Vagina (tissue), 2 donors: ENCODE results near the gene CDH4. TPM values are rescaled to one million over a fixed set of nuclear protein-coding genes. Genes with fewer than 3 reads are reported as not detected.

Experiments
- DNase-seq, 2 donors: peaks; one replicate each; pipeline ENCODE4 v3.0.0-alpha.2; 2017; ENCODE audit errors: extremely low spot score in 2 of 2
- H3K27ac ChIP-seq: fragments of 200-600 bp; sonication (generic); one replicate; pipeline ENCODE4 v1.5.1; 2019
- H3K27me3 ChIP-seq: fragments of 200-600 bp; sonication (generic); one replicate; pipeline ENCODE4 v1.5.1; 2019
- H3K36me3 ChIP-seq, 2 donors: fragments of 200-600 bp; sonication (generic); one replicate each; pipeline ENCODE4 v1.5.1; 2017 to 2019
- H3K4me1 ChIP-seq: fragments of 200-600 bp; sonication (generic); one replicate; pipeline ENCODE4 v1.5.1; 2019
- H3K4me3 ChIP-seq, 2 donors: fragments of 200-600 bp; sonication (generic); 1 replicate in 1 of 2; 2 replicates in 1 of 2; pipeline ENCODE4 v1.5.1; 2016 to 2019
- H3K9me3 ChIP-seq: fragments of 200-600 bp; sonication (generic); one replicate; pipeline ENCODE4 v1.5.1; 2019
- POLR2A ChIP-seq, 2 donors: fragments of 450-650 bp; IDR thresholded peaks; one replicate each; pipeline ENCODE4 v1.6.1; 2017; ENCODE audit warnings: antibody characterized with exemption in 2 of 2, mild to moderate bottlenecking in 2 of 2, moderate library complexity in 2 of 2
- POLR2AphosphoS5 ChIP-seq, 2 donors: sonication (generic); formaldehyde crosslinking; IDR thresholded peaks; one replicate each; pipeline ENCODE4 v1.9.0; 2017; ENCODE audit warnings: antibody characterized with exemption in 2 of 2, mild to moderate bottlenecking in 2 of 2, low read depth in 1 of 2; ENCODE audit not compliant: insufficient read depth in 1 of 2
- intact Hi-C: fragments of 100-400 bp; cut with DNase I; formaldehyde crosslinking; loops from one replicate; pipeline ENCODE4 v1.15.1; 2023
- total RNA-seq: library from RNA; depleted of rRNA; stranded (reverse); fragments of >200 nt; gene quantifications from one replicate; pipeline ENCODE4 v1.2.3, GENCODE V29; 2016
- TF ChIP-seq, protein P1 (sequence below), 3 experiments: fragments of 450-650 bp in 2 of 3; fragments of 200-600 bp in 1 of 3; sonication (generic) in 1 of 3; IDR thresholded peaks; one replicate each; pipeline ENCODE4 v1.5.1; 2017 to 2019; ENCODE audit warnings: antibody characterized with exemption in 3 of 3, mild to moderate bottlenecking in 2 of 3, moderate library complexity in 2 of 3

CDH4 gene
- total RNA-seq, 1 donor from 2014 or later, result 0.25 TPM

DNA sequence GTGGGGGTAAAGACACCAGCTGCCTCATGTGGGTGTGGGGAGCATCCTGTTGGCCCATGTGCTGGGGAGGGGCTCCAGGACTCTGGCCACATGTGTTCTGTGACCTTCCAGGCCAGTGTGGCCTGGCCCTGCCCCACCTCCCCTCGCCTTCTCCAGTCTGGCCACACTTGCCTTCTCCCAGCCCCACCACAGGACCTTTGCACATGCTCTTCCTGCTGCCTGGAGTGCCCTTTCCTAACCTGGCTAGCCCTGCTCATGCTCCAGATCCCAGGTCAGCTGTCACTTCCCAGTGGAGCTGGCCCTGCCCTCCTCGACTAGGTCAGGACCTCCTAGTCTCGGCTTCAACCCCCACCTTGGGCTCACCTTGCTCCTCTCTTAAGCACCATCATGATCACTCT lies 183.8 kb downstream of the CDH4 start:
- Histone ChIP-seq H3K4me3 (no peak overlapping the region), H3K27me3 (no peaks in the 10 kb centered on the region), H3K4me1 (peaks cover 11% of the 10 kb centered on the region), H3K9me3 (no peaks in the 10 kb centered on the region), H3K27ac (no peak overlapping the region), H3K36me3 (no peaks in the 10 kb centered on the region)
- intact Hi-C loops, result no loop called here
- DNase-seq, result no peak
- TF ChIP-seq POLR2A (IDR thresholded peaks at IDR 0.05), result no peak
- TF ChIP-seq POLR2AphosphoS5 (IDR thresholded peaks at IDR 0.05; ENCODE audit: insufficient read depth in 1 of 2, low read depth in 1 of 2), result no peak
- TF ChIP-seq, protein P1, sequence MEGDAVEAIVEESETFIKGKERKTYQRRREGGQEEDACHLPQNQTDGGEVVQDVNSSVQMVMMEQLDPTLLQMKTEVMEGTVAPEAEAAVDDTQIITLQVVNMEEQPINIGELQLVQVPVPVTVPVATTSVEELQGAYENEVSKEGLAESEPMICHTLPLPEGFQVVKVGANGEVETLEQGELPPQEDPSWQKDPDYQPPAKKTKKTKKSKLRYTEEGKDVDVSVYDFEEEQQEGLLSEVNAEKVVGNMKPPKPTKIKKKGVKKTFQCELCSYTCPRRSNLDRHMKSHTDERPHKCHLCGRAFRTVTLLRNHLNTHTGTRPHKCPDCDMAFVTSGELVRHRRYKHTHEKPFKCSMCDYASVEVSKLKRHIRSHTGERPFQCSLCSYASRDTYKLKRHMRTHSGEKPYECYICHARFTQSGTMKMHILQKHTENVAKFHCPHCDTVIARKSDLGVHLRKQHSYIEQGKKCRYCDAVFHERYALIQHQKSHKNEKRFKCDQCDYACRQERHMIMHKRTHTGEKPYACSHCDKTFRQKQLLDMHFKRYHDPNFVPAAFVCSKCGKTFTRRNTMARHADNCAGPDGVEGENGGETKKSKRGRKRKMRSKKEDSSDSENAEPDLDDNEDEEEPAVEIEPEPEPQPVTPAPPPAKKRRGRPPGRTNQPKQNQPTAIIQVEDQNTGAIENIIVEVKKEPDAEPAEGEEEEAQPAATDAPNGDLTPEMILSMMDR (IDR thresholded peaks at IDR 0.05), result no peak

DNA sequence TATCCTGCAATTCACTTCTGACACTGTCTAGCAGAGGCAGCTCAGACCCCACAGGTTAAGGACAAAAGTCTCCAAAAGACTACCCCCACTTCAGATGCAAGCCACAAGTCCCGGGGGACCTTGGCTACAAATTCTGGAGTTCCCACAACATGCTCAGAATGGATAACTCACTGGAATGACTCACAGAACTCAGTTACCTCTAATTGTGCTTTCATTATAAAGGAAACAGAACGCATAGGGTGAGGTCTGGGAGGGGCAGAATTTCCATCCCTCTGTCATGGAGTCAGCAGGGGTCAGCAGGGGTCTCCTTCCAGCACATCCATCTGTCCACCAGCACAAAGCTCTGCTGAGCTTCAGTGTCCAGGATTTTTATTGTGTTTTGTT lies 184.2 kb downstream of the CDH4 start:
- TF ChIP-seq, protein P1 (IDR thresholded peaks at IDR 0.05), result no peak
- no peak for TF ChIP-seq POLR2A (IDR thresholded peaks at IDR 0.05)
- intact Hi-C loops, result no loop called here
- peaks cover 11% of the 10 kb centered on the region for H3K4me1 ChIP-seq

GRCh38 chr20:61436667-61437279 lies 184.7 kb downstream of the CDH4 start:
- Histone ChIP-seq H3K4me1 (peaks cover 11% of the 10 kb centered on the region), H3K36me3 (no peaks in the 10 kb centered on the region), H3K4me3 (no peak overlapping the region), H3K9me3 (no peaks in the 10 kb centered on the region), H3K27me3 (no peaks in the 10 kb centered on the region), H3K27ac (no peak overlapping the region)
- no peak for DNase-seq
- TF ChIP-seq, protein P1 (IDR thresholded peaks at IDR 0.05), result no peak
- peak in 1 of 2 donors; percentile 5 for TF ChIP-seq POLR2AphosphoS5 (IDR thresholded peaks at IDR 0.05; ENCODE audit: insufficient read depth in 1 of 2, low read depth in 1 of 2)
- intact Hi-C loops, result no loop called here

More for the DNA sequence above, 184.2 kb downstream of the CDH4 start:
- Histone ChIP-seq H3K27me3 (no peaks in the 10 kb centered on the region), H3K4me3 (no peak overlapping the region), H3K27ac (no peak overlapping the region), H3K36me3 (no peaks in the 10 kb centered on the region), H3K9me3 (no peaks in the 10 kb centered on the region)
- no peak for DNase-seq

DNA sequence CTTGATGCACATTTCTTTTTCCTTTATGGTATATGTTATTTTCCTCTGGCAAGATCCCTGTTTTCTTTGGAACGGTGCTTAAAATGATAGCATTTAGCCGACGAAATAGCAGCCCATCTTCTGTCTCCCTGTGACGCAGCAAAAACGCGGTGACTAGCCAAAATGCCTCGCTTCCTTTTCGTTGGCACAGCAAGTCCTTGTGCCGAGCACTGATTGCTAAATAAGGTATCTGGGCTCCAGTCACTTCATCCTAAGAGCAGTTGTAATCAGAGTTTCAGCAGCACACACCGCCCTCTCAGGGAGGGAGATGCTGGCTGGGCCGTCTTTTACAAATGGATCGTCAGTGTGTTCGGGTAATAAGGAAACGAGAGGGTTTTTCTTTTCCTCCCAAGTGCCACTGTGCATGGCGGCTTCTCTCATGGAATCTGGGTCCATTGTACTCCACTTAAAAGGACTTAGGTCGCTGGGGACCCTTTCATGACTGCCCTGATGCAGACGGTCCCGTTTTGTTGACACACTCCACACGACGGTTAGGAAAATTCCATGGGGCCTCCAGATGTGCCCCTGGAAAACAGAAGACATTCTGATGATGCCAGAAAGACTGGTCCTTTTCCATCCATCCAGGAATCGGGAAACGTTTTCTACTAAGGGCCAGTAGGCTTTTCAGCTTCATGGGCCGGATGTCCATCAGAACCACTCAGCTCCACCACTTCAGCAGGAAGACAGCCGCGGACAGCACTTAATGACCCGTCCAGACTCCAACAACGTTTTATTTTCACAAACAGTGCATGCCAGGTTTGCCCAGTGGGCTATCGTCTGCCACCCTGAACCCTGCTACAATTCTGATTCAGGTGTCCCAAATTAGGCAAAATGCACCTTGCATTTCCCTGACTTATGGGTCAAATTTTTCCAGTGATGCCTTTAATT lies 185.5 kb downstream of the CDH4 start:
- Histone ChIP-seq H3K36me3 (no peaks in the 10 kb centered on the region), H3K9me3 (no peaks in the 10 kb centered on the region), H3K4me1 (peaks cover 11% of the 10 kb centered on the region), H3K27ac (no peak overlapping the region), H3K4me3 (no peak overlapping the region), H3K27me3 (no peaks in the 10 kb centered on the region)
- intact Hi-C loops, result no loop called here
- TF ChIP-seq, protein P1 (IDR thresholded peaks at IDR 0.05), result no peak
- TF ChIP-seq POLR2AphosphoS5 (IDR thresholded peaks at IDR 0.05; ENCODE audit: insufficient read depth in 1 of 2, low read depth in 1 of 2), result no peak
- DNase-seq, result no peak

DNA sequence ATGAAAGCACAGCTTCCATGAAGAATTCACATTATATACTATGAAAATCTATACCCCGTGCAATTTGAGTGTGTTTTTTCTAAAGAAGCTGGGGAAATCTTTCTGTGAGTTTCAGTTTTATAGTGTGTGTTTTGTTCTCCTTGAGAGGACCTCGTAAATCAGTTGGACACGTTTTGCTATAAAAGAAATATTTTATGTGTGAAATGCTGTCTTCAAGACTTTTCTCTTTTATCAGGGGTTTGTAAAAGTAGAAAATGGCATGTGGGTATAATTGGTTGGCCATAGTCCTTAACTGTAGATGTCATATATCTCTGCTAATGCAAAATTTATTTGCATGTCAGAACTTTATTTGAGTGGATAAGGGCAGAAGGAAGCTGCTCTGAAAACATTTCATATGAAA lies 186.2 kb downstream of the CDH4 start:
- intact Hi-C loops, result no loop called here
- no peaks in the 10 kb centered on the region for H3K27me3 ChIP-seq
- TF ChIP-seq POLR2AphosphoS5 (IDR thresholded peaks at IDR 0.05; ENCODE audit: insufficient read depth in 1 of 2, low read depth in 1 of 2) (no peak), POLR2A (IDR thresholded peaks at IDR 0.05) (no peak)
- TF ChIP-seq, protein P1 (IDR thresholded peaks at IDR 0.05), result no peak
- H3K36me3 ChIP-seq, result no peaks in the 10 kb centered on the region
- H3K9me3 ChIP-seq, result no peaks in the 10 kb centered on the region
- peaks cover 11% of the 10 kb centered on the region for H3K4me1 ChIP-seq
- DNase-seq, result no peak
- H3K27ac ChIP-seq, result no peak overlapping the region
- no peak overlapping the region for H3K4me3 ChIP-seq
